ENCODE results near the gene RBCK1. TPM values are rescaled to one million over a fixed set of nuclear protein-coding genes. Genes with fewer than 3 reads are reported as not detected.
"Not testable (repeated sequence)": the region's sequence is repeated elsewhere in the genome, so short reads cannot be mapped to it uniquely, and the experiment has no call there.

Gene RBCK1
- total and polyA plus RNA-seq, 2 donors (not counting 3 experiments of a cell fraction or from before 2014, with no cell fraction given), result 80.4 to 82.7 TPM

GRCh38 chr20:475463-476357 lies 67.6 kb downstream of the RBCK1 start:
- dilution Hi-C loops (cut with MboI; ENCODE audit: extremely low pct_ligation_motif_present, low sequenced_read_pairs) (no loop called here), intact Hi-C loops (cut with micrococcal nuclease) (no loop called here)
- H3K36me3 ChIP-seq (ENCODE audit: control insufficient read depth in 2 of 2, extremely low read depth in 1 of 2, insufficient read depth in 2 of 2, low read length in 2 of 2), result peaks cover 2 to 6% of the 10 kb centered on the region in 2 experiments
- H3K9me1 ChIP-seq (replicated peaks; ENCODE audit: control insufficient read depth, extremely low read depth, insufficient read depth, low read length), result no peaks in the 10 kb centered on the region
- no peak overlapping the region for H2AFZ ChIP-seq (ENCODE audit: low read depth, low read length)
- TF ChIP-seq FOS (IDR thresholded peaks at IDR 0.05; ENCODE audit: borderline replicate concordance, insufficient read depth, low read length), result no peak
- TF ChIP-seq JUN (IDR thresholded peaks at IDR 0.05; ENCODE audit: borderline replicate concordance, insufficient read depth, insufficient read length, low read depth), result no peak
- H3K79me2 ChIP-seq (ENCODE audit: control insufficient read depth, insufficient read depth, low read length), result no peaks in the 10 kb centered on the region
- DNase-seq (ENCODE audit: low read depth, low spot score) (no peak), FAIRE-seq (no peak)
- ChIA-PET CTCF (interaction anchor here (0.5 to 2.2 kb wide), 4 partner anchors 22 to 121 kb away, joined by 3 to 14 read pairs (median 7); no protein-coding TSS in a partner anchor), POLR2A (no interaction called here)
- H3K4me1 ChIP-seq (ENCODE audit: control insufficient read depth, extremely low read depth, insufficient read depth, low read length), result peaks cover 7% of the 10 kb centered on the region
- H4K20me1 ChIP-seq (replicated peaks; ENCODE audit: control insufficient read depth, extremely low read depth, insufficient read depth, low read length), result no peaks in the 10 kb centered on the region
- H3K27me3 ChIP-seq (ENCODE audit: control insufficient read depth in 2 of 2, insufficient read depth in 2 of 2, low read length in 2 of 2), result no peaks in the 10 kb centered on the region
- H3K9me3 ChIP-seq (replicated peaks; ENCODE audit: control insufficient read depth, insufficient read depth, low read length), result no peaks in the 10 kb centered on the region
- H3K9ac ChIP-seq (replicated peaks; ENCODE audit: extremely low read depth, insufficient read depth, low read length), result no peak overlapping the region
- no peak overlapping the region for H3K27ac ChIP-seq (ENCODE audit: insufficient read depth, low read depth, low read length)
- H3K4me2 ChIP-seq (ENCODE audit: insufficient read depth, low read length), result no peak overlapping the region
- no TSS peak for BruUV-seq (replicated peaks)
- no peak overlapping the region for H3K4me3 ChIP-seq (replicated peaks in 1 of 3; ENCODE audit: insufficient read depth in 1 of 3, low read depth in 1 of 3, low read length in 3 of 3)

DNA sequence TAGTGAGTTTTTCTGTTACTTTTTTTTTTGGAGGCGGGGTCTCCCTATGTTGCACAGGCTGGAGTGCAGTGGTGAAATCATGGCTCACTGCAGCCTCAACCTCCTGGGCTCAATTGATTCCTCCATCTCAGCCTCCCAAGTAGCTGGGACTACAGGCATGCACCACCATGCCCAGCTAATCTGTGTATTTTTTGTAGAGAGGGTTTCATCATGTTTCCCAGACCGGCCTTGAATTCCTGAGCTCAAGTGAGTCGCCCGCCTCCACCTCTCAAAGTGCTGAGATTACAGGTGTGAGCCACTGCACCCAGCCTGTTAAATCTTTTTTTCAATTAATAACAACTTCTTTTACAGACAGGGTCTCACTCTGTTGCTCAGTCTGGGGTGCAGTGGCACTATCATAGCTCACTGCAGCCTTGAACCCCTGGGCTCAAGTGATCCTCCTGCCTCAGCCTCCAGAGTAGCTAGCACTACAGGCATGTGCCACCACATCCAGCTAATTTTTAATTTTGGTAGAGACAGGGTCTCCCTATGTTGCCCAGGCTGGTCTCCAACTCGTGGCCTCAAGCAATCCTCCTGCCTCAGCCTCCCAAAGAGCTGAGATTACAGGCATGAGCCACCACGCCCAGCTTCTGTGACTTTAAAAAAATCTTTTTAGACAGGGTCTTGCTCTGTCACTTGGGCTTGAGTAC lies 68.6 kb downstream of the RBCK1 start:
- H3K79me2 ChIP-seq (ENCODE audit: control insufficient read depth, insufficient read depth, low read length); H3K9me1 ChIP-seq (replicated peaks; ENCODE audit: control insufficient read depth, extremely low read depth, insufficient read depth, low read length); H3K27me3 ChIP-seq (ENCODE audit: control insufficient read depth in 2 of 2, insufficient read depth in 2 of 2, low read length in 2 of 2); POLR2A ChIA-PET; H3K4me1 ChIP-seq (ENCODE audit: control insufficient read depth, extremely low read depth, insufficient read depth, low read length); H2AFZ ChIP-seq (ENCODE audit: low read depth, low read length); intact Hi-C loops (cut with micrococcal nuclease); H4K20me1 ChIP-seq (replicated peaks; ENCODE audit: control insufficient read depth, extremely low read depth, insufficient read depth, low read length); H3K36me3 ChIP-seq (ENCODE audit: control insufficient read depth in 2 of 2, extremely low read depth in 1 of 2, insufficient read depth in 2 of 2, low read length in 2 of 2); H3K9ac ChIP-seq (replicated peaks; ENCODE audit: extremely low read depth, insufficient read depth, low read length); DNase-seq (ENCODE audit: low read depth, low spot score); dilution Hi-C loops (cut with MboI; ENCODE audit: extremely low pct_ligation_motif_present, low sequenced_read_pairs); FAIRE-seq; H3K9me3 ChIP-seq (replicated peaks; ENCODE audit: control insufficient read depth, insufficient read depth, low read length); H3K4me3 ChIP-seq (replicated peaks in 1 of 3; ENCODE audit: insufficient read depth in 1 of 3, low read depth in 1 of 3, low read length in 3 of 3); BruUV-seq (replicated peaks); H3K4me2 ChIP-seq (ENCODE audit: insufficient read depth, low read length); H3K27ac ChIP-seq (ENCODE audit: insufficient read depth, low read depth, low read length): not testable (repeated sequence)
- CTCF ChIA-PET, result interaction anchor here (0.5 to 2.2 kb wide), 5 partner anchors 15 to 122 kb away, joined by 3 to 14 read pairs (median 3); partner anchors contain the start of gene TBC1D20

All from endothelial cell of umbilical vein (primary cell).